ENCODE measurements around the gene RAB11FIP4. TPM values are rescaled to one million over a fixed set of nuclear protein-coding genes. Genes with fewer than 3 reads are reported as not detected.
A peak's percentile ranks its signal among the peaks of the same experiment; 100 is the strongest.

RAB11FIP4 gene
- total RNA-seq, 3 donors from 2014 or later, result 1.9 to 18.7 (median 11.8) TPM

- TF ChIP-seq POLR2A (IDR thresholded peaks at IDR 0.05) (no peak), POLR2AphosphoS5 (IDR thresholded peaks at IDR 0.05) (no peak)
- TF ChIP-seq, protein P1, sequence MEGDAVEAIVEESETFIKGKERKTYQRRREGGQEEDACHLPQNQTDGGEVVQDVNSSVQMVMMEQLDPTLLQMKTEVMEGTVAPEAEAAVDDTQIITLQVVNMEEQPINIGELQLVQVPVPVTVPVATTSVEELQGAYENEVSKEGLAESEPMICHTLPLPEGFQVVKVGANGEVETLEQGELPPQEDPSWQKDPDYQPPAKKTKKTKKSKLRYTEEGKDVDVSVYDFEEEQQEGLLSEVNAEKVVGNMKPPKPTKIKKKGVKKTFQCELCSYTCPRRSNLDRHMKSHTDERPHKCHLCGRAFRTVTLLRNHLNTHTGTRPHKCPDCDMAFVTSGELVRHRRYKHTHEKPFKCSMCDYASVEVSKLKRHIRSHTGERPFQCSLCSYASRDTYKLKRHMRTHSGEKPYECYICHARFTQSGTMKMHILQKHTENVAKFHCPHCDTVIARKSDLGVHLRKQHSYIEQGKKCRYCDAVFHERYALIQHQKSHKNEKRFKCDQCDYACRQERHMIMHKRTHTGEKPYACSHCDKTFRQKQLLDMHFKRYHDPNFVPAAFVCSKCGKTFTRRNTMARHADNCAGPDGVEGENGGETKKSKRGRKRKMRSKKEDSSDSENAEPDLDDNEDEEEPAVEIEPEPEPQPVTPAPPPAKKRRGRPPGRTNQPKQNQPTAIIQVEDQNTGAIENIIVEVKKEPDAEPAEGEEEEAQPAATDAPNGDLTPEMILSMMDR (IDR thresholded peaks at IDR 0.05), result no peak
- intact Hi-C loops (cut with DNase I; ENCODE audit: low total_unique reads), result no loop called here
- no peaks in the 10 kb centered on the region for H3K36me3 ChIP-seq
These were observed 161.1 kb downstream of the RAB11FIP4 start for GRCh38 chr17:31552568-31552967.

DNA sequence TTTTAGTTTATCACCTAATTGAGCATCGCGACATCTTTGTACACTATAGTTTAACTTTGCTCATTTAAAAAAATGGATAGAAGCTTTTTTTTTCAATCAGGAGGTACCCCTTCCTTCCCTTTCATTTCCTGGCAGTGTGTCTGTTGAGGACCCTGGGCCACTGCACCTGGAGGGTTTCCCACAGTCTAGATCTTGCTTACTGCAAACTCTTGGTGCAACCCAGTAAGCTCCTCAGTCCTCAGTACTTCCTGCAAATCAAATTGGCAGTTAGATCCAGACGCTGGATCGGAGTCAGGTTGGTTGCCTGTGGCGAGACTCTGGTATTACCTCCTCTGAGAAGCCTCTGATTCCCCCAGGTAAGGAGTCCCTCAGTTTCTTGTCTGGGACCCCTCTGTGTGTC lies 162.0 kb downstream of the RAB11FIP4 start:
- intact Hi-C loops (cut with DNase I; ENCODE audit: low total_unique reads), result no loop called here
- Histone ChIP-seq H3K36me3 (no peaks in the 10 kb centered on the region), H3K9me3 (no peaks in the 10 kb centered on the region), H3K4me3 (no peak overlapping the region), H3K27ac (no peak overlapping the region), H3K4me1 (no peaks in the 10 kb centered on the region), H3K27me3 (no peaks in the 10 kb centered on the region)
- TF ChIP-seq, protein P1 (IDR thresholded peaks at IDR 0.05), result no peak
- TF ChIP-seq POLR2A (IDR thresholded peaks at IDR 0.05) (no peak), POLR2AphosphoS5 (IDR thresholded peaks at IDR 0.05) (no peak)
- DNase-seq (ENCODE audit: low spot score in 2 of 2), result no peak

More at GRCh38 chr17:31552568-31552967, 161.1 kb downstream of the RAB11FIP4 start:
- H3K9me3 ChIP-seq, result no peaks in the 10 kb centered on the region
- H3K4me3 ChIP-seq, result no peak overlapping the region
- no peak overlapping the region for H3K27ac ChIP-seq
- H3K27me3 ChIP-seq, result no peaks in the 10 kb centered on the region
- H3K4me1 ChIP-seq, result no peaks in the 10 kb centered on the region
- no peak for DNase-seq (ENCODE audit: low spot score in 2 of 2)

DNA sequence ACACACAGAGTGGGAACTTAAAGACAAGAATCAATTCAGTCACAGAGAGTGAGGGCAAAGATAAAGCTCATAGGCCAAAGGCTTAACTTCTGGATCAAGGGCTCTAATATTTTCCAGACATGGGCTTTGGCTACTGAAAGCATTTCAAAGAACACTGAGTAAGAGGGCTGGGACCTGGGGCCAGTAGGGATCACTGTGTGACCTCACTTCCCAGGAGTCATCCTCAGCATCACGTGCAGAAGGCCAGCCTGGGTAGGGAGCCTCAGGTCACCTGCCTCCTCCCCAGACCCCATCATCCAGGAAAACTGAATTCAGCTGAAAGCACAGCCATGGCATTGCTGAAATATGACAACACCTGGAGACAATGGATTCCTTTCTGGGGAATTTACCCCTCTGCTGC lies 163.5 kb downstream of the RAB11FIP4 start:
- Histone ChIP-seq H3K36me3 (no peaks in the 10 kb centered on the region), H3K27me3 (no peaks in the 10 kb centered on the region), H3K27ac (no peak overlapping the region), H3K9me3 (no peaks in the 10 kb centered on the region), H3K4me3 (no peak overlapping the region), H3K4me1 (no peaks in the 10 kb centered on the region)
- intact Hi-C loops (cut with DNase I; ENCODE audit: low total_unique reads), result loop anchor here (5.0 kb wide), 1 partner anchor 287 kb away; no protein-coding TSS in a partner anchor
- no peak for DNase-seq (ENCODE audit: low spot score in 2 of 2)
- TF ChIP-seq POLR2AphosphoS5 (IDR thresholded peaks at IDR 0.05), result no peak
- TF ChIP-seq, protein P1 (IDR thresholded peaks at IDR 0.05), result no peak
- TF ChIP-seq POLR2A (IDR thresholded peaks at IDR 0.05), result no peak

GRCh38 chr17:31556969-31557645 lies 165.6 kb downstream of the RAB11FIP4 start:
- no peaks in the 10 kb centered on the region for H3K36me3 ChIP-seq
- H3K9me3 ChIP-seq, result no peaks in the 10 kb centered on the region
- H3K4me3 ChIP-seq, result no peak overlapping the region
- TF ChIP-seq POLR2AphosphoS5 (IDR thresholded peaks at IDR 0.05) (no peak), POLR2A (IDR thresholded peaks at IDR 0.05) (no peak)
- TF ChIP-seq, protein P1 (IDR thresholded peaks at IDR 0.05), result no peak
- no peak for DNase-seq (ENCODE audit: low spot score in 2 of 2)
- H3K27ac ChIP-seq, result no peak overlapping the region
- no peaks in the 10 kb centered on the region for H3K27me3 ChIP-seq
- no peaks in the 10 kb centered on the region for H3K4me1 ChIP-seq
- intact Hi-C loops (cut with DNase I; ENCODE audit: low total_unique reads), result loop anchor here (5.0 kb wide), 1 partner anchor 285 kb away; no protein-coding TSS in a partner anchor

- Histone ChIP-seq H3K9me3 (no peaks in the 10 kb centered on the region), H3K4me3 (peak overlapping the region; percentile 62 to 91 (median 62)), H3K4me1 (no peaks in the 10 kb centered on the region), H3K27ac (peak overlapping the region; percentile 91 to 97), H3K36me3 (no peaks in the 10 kb centered on the region), H3K27me3 (no peaks in the 10 kb centered on the region)
- TF ChIP-seq POLR2A (IDR thresholded peaks at IDR 0.05) (no peak), POLR2AphosphoS5 (IDR thresholded peaks at IDR 0.05) (peak in 2 of 3 donors; percentile 24 to 59)
- TF ChIP-seq, protein P1 (IDR thresholded peaks at IDR 0.05), result peak in 2 of 3 donors; percentile 25 to 92
- intact Hi-C loops (cut with DNase I; ENCODE audit: low total_unique reads), result loop anchor here (5.0 kb wide), 1 partner anchor 283 kb away; no protein-coding TSS in a partner anchor
- DNase-seq (ENCODE audit: low spot score in 2 of 2), result peak; percentile 76 to 85
These were observed 167.5 kb downstream of the RAB11FIP4 start for GRCh38 chr17:31558748-31559583.

Data from breast epithelium (tissue), 4 donors.